Fibroblast of pulmonary artery (primary cell): ENCODE results near the gene SORCS1.

ENCODE experiments used
- DNase-seq: peaks from one replicate; pipeline ENCODE4 v3.0.0-alpha.2; 2010; ENCODE audit warnings: low read depth
- H3K4me3 ChIP-seq: replicated peaks from 2 replicates; pipeline ENCODE4 v1.5.1; 2011; ENCODE audit warnings: low read depth, mild to moderate bottlenecking, control low read depth, low read length, moderate library complexity
- CTCF ChIP-seq: IDR thresholded peaks from 2 replicates; pipeline ENCODE4 v1.5.1; 2011; ENCODE audit warnings: mild to moderate bottlenecking, control low read depth, low read length, inconsistent platforms; ENCODE audit errors: missing control alignments

The SORCS1 gene

GRCh38 chr10:106820579-106820978 is 343.9 kb downstream of the SORCS1 start:
- H3K4me3 ChIP-seq = no peak overlapping the region
- DNase-seq = no peak
- no peak for TF ChIP-seq CTCF

GRCh38 chr10:106819490-106819889 is 345.0 kb downstream of the SORCS1 start:
- TF ChIP-seq CTCF = no peak
- H3K4me3 ChIP-seq = no peak overlapping the region
- DNase-seq = no peak

GRCh38 chr10:106816318-106817085 is 348.0 kb downstream of the SORCS1 start:
- no peak overlapping the region for H3K4me3 ChIP-seq
- no peak for DNase-seq
- no peak for TF ChIP-seq CTCF

- no peak for DNase-seq
- no peak overlapping the region for H3K4me3 ChIP-seq
- no peak for TF ChIP-seq CTCF
Observed at GRCh38 chr10:106815427-106816043, 349.0 kb downstream of the SORCS1 start.

GRCh38 chr10:106804992-106805582 is 359.4 kb downstream of the SORCS1 start:
- H3K4me3 ChIP-seq = no peak overlapping the region
- no peak for DNase-seq
- no peak for TF ChIP-seq CTCF

GRCh38 chr10:106802949-106803348 is 361.6 kb downstream of the SORCS1 start:
- H3K4me3 ChIP-seq = no peak overlapping the region
- TF ChIP-seq CTCF = no peak
- DNase-seq = no peak
